HG02588 (cell line): ENCODE measurements around the gene ACOT4.
"Not testable (repeated sequence)": the region's sequence is repeated elsewhere in the genome, so short reads cannot be mapped to it uniquely, and the experiment has no call there.

Experiments
- ATAC-seq: cut with Tn5 transposase; IDR thresholded peaks from one replicate; pipeline ENCODE4 v1.9.1; 2021; ENCODE audit warnings: mild to moderate bottlenecking, moderate library complexity; ENCODE audit not compliant: unreplicated experiment

ACOT4 gene

GRCh38 chr14:73633116-73634010 is 41.7 kb downstream of the ACOT4 start:
- ATAC-seq: peak; percentile 51

GRCh38 chr14:73634011-73634833 is 42.5 kb downstream of the ACOT4 start:
- peak; percentile 20 for ATAC-seq

GRCh38 chr14:73636355-73636754 is 44.7 kb downstream of the ACOT4 start:
- not testable (repeated sequence) for ATAC-seq

GRCh38 chr14:73637830-73638229 is 46.2 kb downstream of the ACOT4 start:
- ATAC-seq: no peak

GRCh38 chr14:73640796-73641365 is 49.2 kb downstream of the ACOT4 start:
- ATAC-seq: no peak

- ATAC-seq: peak; percentile 95
Observed at GRCh38 chr14:73644531-73645247, 53.0 kb downstream of the ACOT4 start, which contains the start of gene DNAL1. DNAL1 (plus strand) TSS chr14:73644986; CDS start chr14:73645040, 54 bp downstream.

- no peak for ATAC-seq
Observed at GRCh38 chr14:73645248-73645610, 53.6 kb downstream of the ACOT4 start.
